HepG2 (cell line): ENCODE measurements around the gene GCM1.

Experiments
- DPF2 ChIP-seq: sonication (generic); formaldehyde crosslinking; IDR thresholded peaks from 2 replicates; pipeline ENCODE4 v1.4.0; 2020; ENCODE audit warnings: mild to moderate bottlenecking, low read depth, missing genetic modification reagents, borderline replicate concordance
- PHF5A ChIP-seq: IDR thresholded peaks from one replicate; pipeline ENCODE4 v1.6.1; 2018; ENCODE audit warnings: low read depth, missing genetic modification reagents; ENCODE audit not compliant: unreplicated experiment

- TF ChIP-seq DPF2 (CRISPR knock-in tag) (no peak), PHF5A (no peak)
These were observed 32.0 kb upstream of the GCM1 start for GRCh38 chr6:53180678-53181077.
